ENCODE results near the gene RDH16. TPM values are rescaled to one million over a fixed set of nuclear protein-coding genes. Genes with fewer than 3 reads are reported as not detected.

Gene RDH16
- total and polyA plus RNA-seq, 2 experiments from 2014 or later = 0.52 to 0.66 TPM

- H3K4me3 Mint-ChIP-seq = no peak overlapping the region
- H3K27ac Mint-ChIP-seq = no peak overlapping the region; the same call in 1 of the 2 replicates
Measured at GRCh38 chr12:56995201-56995929, 38.0 kb upstream of the RDH16 start.

More at GRCh38 chr12:56995201-56995929, 38.0 kb upstream of the RDH16 start:
- peaks cover 12% of the 10 kb centered on the region for H4K20me1 ChIP-seq (replicated peaks; ENCODE audit: insufficient read depth)
- Mint-ChIP-seq H3K27me3 (ENCODE audit: insufficient read depth, low read depth, poor library complexity) (peaks cover 8% of the 10 kb centered on the region), H3K9me3 (no peaks in the 10 kb centered on the region), H3K36me3 (ENCODE audit: low read depth) (peaks cover 20% of the 10 kb centered on the region), H3K4me1 (peaks cover 8% of the 10 kb centered on the region)
- peaks cover 13% of the 10 kb centered on the region for H3K79me2 ChIP-seq (replicated peaks; ENCODE audit: insufficient read depth)
- H3K27me3 ChIP-seq (ENCODE audit: insufficient read depth) = no peaks in the 10 kb centered on the region
- H3F3A ChIP-seq (replicated peaks; ENCODE audit: low read depth) = no peaks in the 10 kb centered on the region
- no peak overlapping the region for H3K27ac ChIP-seq (ENCODE audit: low read depth)
- no peak overlapping the region for H2AFZ ChIP-seq
- no peaks in the 10 kb centered on the region for H3K36me3 ChIP-seq (ENCODE audit: insufficient read depth)
- ATAC-seq = no peak
- no peaks in the 10 kb centered on the region for H3K9me2 ChIP-seq (ENCODE audit: insufficient read depth)
- H3K4me3 ChIP-seq = no peak overlapping the region
- no peak overlapping the region for H3K4me2 ChIP-seq
- no peak for DNase-seq (ENCODE audit: low spot score)
- no peaks in the 10 kb centered on the region; the same call in 1 of the 2 replicates for H3K4me1 ChIP-seq (ENCODE audit: insufficient read depth)
- TF ChIP-seq NANOG (IDR thresholded peaks at IDR 0.05; ENCODE audit: borderline replicate concordance) (no peak), STAT1 (IDR thresholded peaks at IDR 0.05; ENCODE audit: unreplicated experiment) (no peak), EZH2phosphoT487 (IDR thresholded peaks at IDR 0.05; ENCODE audit: unreplicated experiment) (no peak), CTCF (conservative IDR thresholded peaks at IDR 0.05; ENCODE audit: low read depth in 2 of 2) (no peak), ZNF114 (CRISPR knock-in tag; IDR thresholded peaks at IDR 0.05) (no peak), ZNF462 (CRISPR knock-in tag; IDR thresholded peaks at IDR 0.05) (no peak), EZH2 (IDR thresholded peaks at IDR 0.05; ENCODE audit: low read depth, unreplicated experiment) (no peak), ZNF331 (CRISPR knock-in tag; IDR thresholded peaks at IDR 0.05; ENCODE audit: low read depth) (no peak), ETS1 (IDR thresholded peaks at IDR 0.05) (no peak), JUNB (IDR thresholded peaks at IDR 0.05; ENCODE audit: unreplicated experiment) (no peak), CREB1 (CRISPR knock-in tag; IDR thresholded peaks at IDR 0.05; ENCODE audit: low read depth) (no peak), REST (IDR thresholded peaks at IDR 0.05; ENCODE audit: unreplicated experiment) (no peak), POLR2AphosphoS5 (IDR thresholded peaks at IDR 0.05; ENCODE audit: low read depth) (no peak)

Data from GM23338 (cell line).